Body of pancreas (tissue), 4 donors: ENCODE measurements around the gene SEL1L.

Experiments used
- CTCF ChIP-seq, 7 experiments: fragments of 450-650 bp in 4 of 7; fragments of 200-600 bp in 3 of 7; sonication (generic) in 3 of 7; IDR thresholded peaks; one replicate each; pipeline ENCODE4 v1.5.1; 2016 to 2019; ENCODE audit warnings: antibody characterized with exemption in 7 of 7
- POLR2A ChIP-seq, 3 donors: fragments of 450-650 bp; IDR thresholded peaks; one replicate each; pipeline ENCODE4 v1.6.1; 2016; ENCODE audit warnings: antibody characterized with exemption in 3 of 3, mild to moderate bottlenecking in 2 of 3

GRCh38 chr14:81450976-81451375 is 82.7 kb downstream of the SEL1L start:
- TF ChIP-seq CTCF (IDR thresholded peaks at IDR 0.05), result no peak
- TF ChIP-seq POLR2A (IDR thresholded peaks at IDR 0.05), result no peak
